Activated T-cell treated with anti-CD3 and anti-CD28 coated beads, Interleukin-2, amount 50 U/mL, for 48 hours (primary cell): Measurements from ENCODE around the gene POLR2C.

Experiments used
- DNase-seq, 2 experiments: peaks; one replicate each; pipeline ENCODE4 v3.0.0-alpha.2; 2020

POLR2C gene

GRCh38 chr16:57452021-57452420, 10.5 kb upstream of the POLR2C start:
- DNase-seq = no peak

GRCh38 chr16:57462978-57463362, 491 bp downstream of the POLR2C start:
- DNase-seq = no peak

DNA sequence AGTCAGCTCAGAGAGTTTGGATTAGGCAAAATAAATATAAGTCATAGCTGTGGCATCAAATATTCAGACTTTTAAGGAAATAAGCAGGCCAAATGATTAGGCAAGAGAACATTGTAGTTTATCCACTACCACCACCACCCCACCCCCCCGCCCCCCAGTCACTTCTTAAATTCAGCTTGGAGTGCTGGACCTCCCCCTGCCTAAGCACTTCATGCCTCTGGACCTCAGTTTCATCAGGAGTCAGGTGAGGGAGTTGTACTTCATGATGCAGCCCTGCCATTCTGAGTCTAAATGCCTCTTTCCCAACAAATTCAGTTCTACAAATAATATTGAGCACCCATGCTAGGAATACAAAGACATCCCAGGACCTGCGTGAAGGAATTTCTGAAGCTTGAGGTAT, 2.0 kb downstream of the POLR2C start:
- no peak for DNase-seq

- DNase-seq = no peak
Observed at GRCh38 chr16:57468346-57468745, 5.9 kb downstream of the POLR2C start.

- peak in 1 of 2 experiments; percentile 5 for DNase-seq
Observed at GRCh38 chr16:57469046-57469445, 6.6 kb downstream of the POLR2C start.

- DNase-seq = no peak
Observed at GRCh38 chr16:57469917-57470470, 7.5 kb downstream of the POLR2C start.

- DNase-seq = no peak
Observed at GRCh38 chr16:57470711-57471110, 8.2 kb downstream of the POLR2C start.

- no peak for DNase-seq
Observed at GRCh38 chr16:57471209-57471608, 8.7 kb downstream of the POLR2C start.

- no peak for DNase-seq
Observed at GRCh38 chr16:57471852-57472664, 9.6 kb downstream of the POLR2C start.

DNA sequence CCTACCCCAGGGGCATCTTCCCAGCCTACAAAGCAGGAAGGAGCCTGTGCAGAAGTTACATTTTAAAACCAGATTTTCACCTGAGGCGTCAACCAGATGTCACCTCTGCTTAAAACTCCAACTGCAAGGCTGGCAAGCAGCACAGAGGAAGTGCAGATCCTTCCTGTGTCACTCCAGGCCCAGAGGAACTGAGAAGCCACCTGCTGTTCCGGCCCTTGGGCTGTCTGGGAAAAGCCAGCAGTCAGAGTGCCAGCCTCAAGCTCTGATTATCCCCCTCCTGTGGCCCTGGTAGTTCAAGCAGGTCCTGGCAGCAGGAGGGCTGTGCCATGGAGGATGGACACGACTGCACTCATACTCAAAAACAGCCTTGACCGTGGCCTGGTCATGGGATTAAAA, 10.2 kb downstream of the POLR2C start:
- DNase-seq = peak in 1 of 2 experiments; percentile 20

GRCh38 chr16:57473176-57473840, 10.8 kb downstream of the POLR2C start:
- DNase-seq = peak in 1 of 2 experiments; percentile 24

- DNase-seq = no peak
Observed at GRCh38 chr16:57473906-57474305, 11.4 kb downstream of the POLR2C start.

DNA sequence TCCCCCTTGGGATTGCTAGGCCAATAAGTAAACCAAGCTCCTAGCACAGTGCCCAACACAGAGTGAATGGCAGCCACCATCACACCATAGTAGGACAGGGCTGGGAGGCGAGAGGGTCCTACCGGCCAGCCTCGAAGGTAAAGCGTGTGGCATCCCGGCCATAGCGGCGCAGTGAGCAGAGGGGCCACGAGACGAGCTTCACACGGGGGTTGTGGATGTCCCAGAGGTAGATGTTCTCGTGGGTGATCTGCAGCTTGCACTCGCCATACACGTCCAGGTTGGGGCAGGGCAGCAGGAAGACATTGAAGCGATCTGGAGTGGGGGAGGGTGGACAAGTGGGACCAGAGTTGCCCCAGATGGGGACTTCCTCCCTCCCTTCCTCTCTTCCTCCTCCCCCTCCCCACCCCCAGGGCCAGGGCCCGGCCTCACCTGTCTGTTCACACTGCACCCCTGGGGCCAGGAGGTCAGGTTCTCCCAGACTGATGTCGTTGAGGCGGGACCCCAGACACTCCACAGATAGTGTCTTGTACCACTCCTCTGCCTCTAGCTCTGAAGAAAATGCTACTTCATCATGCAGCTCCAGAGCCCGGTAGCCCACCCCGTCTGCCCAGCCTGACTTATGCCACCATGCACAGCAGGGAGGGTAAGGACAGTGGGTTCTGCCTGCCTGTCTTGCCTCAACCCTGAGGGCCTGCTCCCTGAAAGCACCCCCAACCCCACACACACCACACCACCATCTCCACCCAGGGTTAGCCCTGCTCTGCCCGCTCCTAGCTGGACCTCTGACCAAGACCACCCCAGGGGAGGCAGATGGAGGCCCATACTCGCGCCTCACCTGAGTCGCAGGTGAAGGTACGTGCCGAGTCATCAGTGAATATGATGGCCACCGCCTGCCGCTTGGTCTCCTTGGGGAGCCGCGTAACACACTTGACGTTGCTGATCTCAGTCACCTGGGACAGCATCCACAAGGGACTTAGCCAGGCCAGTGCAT, 12.5 kb downstream of the POLR2C start:
- no peak for DNase-seq

- DNase-seq = peak; percentile 93 to 94
Observed at GRCh38 chr16:57475711-57476339, 13.3 kb downstream of the POLR2C start.

DNA sequence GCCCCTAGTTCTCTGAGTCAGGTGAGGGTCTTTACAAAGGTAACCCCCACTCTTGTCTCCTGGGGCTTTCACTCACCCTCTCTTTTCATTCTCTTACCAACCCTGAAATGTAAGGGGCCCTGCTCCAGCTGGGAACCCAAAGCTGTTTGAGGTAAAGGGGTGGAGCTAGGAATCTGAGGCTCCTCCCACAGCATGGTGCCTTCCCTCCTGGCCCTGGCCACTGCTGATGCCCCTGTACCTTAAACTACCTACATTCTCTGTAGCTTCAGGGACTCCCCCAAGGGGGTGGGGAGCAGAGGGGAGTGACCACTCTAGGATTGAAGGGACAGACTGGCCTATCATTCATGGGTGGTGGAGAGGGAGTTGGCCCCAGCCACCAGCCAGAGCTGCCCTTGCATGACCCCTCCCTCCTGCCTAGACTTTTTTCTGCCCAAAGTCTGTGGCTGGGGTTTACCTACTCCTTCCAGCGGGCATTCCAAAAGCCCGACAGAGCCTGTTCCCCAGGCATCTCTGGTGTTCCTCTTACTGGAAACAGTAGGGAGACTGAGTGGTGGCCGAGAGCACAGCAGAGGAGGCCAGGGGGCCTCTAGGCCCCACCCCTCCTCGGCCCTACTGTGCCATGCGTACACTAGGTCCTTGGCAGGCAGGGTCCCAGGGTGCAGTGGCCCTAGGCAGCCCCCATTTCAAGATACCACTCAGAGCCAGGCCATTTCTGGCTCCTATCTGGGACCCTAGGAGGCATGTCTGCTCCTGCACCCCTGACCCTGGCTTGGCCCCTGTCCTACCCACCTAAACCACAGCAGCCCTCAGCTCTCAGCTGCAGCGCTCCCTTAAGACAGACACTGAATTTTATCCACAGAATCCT, 14.3 kb downstream of the POLR2C start:
- no peak for DNase-seq

GRCh38 chr16:57477531-57478202, 15.2 kb downstream of the POLR2C start:
- DNase-seq = no peak

- DNase-seq = no peak
Observed at GRCh38 chr16:57478396-57479204, 16.1 kb downstream of the POLR2C start.

- DNase-seq = no peak
Observed at GRCh38 chr16:57479205-57479975, 16.9 kb downstream of the POLR2C start.
